DMS79 (cell line): Measurements from ENCODE around the gene SLC38A4.

ENCODE experiments used
- DNase-seq: peaks from one replicate; lab custom pipeline; 2025; lab: John Stamatoyannopoulos, UW

The SLC38A4 gene

DNA sequence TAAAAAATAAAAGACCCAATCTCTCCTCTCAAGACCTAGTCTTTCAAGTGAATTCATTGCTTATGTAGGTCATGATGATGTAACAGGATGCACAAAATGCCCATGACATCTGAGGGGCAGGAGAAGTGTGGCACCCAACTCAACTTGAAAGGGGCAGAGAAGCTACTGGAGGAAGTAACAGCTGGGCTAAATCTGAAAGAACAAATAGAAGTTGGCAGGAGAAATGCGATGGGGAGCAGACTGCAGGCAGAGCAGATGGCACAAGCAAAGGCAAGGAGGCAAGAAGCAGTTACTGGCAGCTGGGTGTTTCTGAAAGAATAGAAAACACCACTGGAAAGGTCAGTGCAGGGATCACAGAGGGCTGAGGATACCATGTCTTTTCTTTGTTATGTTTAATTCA, 14.6 kb downstream of the SLC38A4 start:
- DNase-seq = no peak

DNA sequence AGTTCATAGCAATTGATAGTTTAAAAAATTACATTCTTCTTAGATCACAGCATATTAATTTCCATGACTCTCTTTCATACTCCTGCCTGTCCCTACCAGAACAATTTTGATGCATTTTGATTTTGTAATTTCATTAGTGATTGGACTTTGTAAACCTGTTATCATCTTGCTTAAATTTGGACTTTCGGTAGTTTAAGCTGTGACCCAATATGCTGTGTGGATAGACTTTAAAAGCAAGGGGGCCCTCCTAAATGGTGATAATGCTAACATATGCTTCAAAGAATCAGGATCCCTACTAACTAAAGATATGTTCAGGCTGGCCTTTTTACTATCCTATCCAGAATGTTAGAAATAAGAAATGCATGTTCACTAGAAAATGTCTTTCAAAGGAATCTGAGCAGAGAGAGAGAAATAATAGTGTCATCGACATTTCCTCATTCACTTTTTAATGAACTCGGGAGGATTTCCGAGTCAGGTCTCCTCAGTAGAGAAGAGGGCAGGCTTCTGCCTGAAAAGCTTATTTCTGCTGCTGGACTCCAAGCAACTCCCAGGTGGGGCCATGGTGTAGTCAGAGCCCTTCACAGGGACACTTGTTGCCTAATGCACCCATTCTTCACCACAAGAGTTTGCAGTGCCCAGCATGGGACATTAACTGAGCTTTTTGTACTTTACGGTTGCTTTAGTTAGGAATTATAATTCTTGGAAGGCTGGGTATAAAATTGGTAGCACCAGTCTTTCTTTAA, 16.7 kb downstream of the SLC38A4 start:
- DNase-seq = no peak

DNA sequence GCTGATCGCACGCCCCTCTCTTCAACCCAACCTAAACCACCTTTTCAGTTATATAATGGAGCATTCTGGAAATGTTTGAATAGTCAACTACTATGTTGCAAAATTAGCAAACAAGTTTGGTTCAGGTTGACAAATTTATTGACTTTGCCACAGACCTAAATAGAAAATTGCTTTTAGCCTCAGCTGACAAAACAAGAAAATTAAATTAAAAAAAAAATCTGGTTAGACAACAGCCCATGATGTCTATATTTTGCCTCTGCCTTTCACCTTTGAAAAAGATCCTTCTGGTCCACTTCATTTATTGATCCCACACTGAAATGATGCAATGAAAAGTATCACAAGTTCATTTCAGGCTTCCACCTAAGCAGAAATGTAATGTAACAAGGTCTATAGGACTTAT, 17.5 kb downstream of the SLC38A4 start:
- DNase-seq = no peak

DNA sequence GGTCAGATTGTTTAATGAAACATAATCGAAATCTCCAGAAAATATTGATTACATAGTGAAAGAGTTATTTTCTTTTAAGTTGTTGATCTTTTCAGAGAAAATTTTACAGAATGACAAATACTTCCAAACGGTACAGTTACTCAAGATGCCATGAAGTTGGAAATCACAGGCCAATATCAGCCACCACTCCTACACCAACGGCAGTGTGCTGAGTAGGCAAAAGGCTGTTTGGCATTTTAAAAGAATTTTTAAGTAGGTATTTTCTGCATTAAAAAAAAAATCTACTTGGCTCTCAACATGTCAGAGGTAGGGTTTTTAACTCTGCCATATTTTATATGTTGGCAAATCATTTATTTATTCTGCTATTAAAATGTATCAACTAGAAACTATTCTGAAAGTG, 21.7 kb downstream of the SLC38A4 start:
- DNase-seq = no peak

DNA sequence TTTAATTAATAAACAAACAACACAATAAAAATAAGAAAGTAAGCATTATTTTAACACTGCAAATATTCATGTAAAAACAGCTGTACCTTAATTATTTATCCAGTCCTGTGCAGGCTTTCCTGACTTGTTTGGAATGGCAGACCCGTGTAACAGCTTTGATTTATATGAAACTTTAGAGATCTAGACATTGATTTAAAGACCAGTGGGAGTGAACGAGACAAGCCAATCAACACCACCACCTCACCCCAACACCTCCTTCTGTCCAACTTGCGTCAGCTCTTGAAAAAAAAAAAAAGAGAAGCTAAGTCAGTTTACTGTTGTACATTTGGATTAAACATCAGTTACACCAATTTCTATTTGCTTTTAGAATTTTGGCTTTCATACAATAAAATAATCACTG, 22.3 kb downstream of the SLC38A4 start:
- DNase-seq = no peak

DNA sequence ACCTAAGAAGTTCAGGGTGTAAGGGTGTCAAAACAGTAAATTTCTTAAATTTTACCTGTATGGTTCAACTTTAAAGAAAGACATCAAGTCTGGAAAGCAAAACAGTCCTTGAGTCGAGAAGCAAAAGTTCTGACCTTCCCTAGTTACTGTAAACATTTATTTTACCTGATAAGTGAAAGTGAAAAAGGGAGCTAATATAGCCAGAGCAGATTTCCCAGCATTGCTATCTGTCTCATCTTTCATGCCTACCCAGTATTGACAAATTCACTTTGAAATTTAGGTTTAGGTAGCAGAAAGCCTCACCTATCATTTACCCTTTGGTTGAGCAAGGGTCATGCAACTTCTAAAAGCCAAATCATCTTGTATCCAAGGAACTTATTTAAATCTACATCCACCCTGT, 24.5 kb downstream of the SLC38A4 start:
- DNase-seq = no peak

DNA sequence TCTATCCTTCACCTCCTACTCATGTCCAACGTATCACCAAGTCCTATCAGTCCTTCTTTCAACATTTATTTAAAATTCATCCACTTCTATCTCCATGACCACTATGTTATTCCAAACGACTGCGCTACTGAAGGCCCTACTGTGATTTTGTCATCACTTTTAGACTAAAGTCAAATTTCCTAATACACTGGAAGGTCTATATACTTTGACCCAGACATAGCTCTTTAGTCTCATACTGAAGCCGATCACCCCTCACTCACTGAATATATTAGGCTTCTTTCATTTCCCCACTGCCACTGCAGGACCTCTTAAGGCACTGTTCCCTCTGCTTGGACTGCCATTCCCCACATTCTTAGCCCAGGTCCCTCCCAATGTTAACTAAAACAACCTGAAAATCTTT, 25.6 kb downstream of the SLC38A4 start:
- DNase-seq = no peak

DNA sequence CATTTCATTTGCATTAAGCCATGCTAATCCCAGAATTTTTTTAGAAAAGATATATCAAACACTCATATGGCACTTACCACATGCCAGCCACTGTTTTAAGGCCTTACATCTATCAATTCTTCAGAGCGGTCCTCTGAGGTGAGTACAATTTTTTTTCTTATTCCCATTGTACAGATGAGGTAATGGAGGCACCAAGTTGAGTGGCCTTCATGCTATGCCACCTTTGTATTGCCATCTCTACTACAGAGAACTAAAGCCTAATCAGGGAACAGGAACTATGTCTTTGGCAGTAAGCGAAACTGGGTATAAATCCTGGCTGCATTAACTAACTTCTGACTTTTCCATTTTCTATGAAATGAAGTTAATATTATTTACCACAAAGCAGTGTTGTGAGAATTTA, 27.1 kb downstream of the SLC38A4 start:
- no peak for DNase-seq

DNA sequence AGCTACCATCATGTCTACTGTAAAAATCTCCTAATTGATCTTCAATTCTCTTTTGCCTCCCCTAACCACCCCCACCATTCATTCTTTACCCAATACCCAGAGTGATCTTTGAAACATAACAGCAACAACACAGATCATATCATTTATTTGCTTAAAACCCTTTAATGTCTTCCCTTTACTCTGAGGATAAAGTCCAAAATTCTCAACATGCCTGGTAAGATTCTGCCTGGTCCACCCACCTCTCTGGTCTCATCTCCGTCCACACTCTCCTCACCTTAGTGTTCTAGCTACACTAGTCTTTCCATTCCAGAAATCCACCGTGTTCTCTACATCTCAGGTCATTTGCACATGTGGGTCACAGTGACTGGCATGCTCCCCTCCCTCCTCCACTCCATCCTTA, 27.7 kb downstream of the SLC38A4 start:
- DNase-seq = no peak

DNA sequence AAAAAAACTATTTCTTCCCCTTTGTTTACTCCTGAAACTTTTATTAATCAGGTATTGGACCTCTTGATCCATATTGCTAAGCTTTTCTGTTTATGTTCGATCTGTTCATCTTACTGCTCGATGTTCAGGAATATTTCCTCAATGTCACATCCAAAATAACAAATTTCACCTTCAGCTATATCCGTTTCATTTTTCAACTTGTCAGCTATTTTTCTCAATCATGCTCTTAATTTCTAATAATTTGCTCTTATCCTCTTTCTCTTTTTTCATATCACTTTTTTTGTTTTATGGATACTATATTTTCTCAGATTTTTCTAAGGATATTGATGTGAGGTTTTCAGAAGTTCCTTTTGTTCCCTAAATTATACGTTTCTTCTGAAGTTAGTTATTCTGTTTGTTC, 29.8 kb downstream of the SLC38A4 start:
- DNase-seq = no peak

DNA sequence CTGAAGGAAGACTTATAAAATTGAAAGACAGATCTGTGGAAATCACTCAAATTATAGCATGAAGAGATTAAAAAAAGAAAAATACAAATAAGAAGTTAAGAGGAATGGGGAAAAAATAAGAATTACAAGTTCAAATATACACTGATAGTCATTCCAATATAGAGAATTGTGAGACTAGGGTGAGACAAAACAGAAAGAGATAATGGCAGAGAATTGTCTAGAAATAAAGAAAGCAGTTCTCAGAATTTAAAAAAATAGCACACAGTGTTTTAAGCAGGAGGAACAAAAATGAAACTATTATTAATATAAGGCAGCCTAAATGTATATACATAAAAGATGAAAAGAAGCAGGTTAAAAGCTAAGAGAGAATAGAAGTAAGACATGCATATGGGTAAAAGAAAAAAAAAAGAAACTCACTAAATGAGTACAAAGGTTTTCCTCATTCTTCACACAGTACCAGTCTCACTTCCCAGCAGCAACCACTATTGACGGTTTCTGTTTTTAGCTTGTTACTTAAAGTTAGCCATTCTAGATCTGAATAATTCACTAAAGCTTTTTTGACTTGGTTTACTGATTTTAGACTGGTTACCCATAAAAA, 31.1 kb downstream of the SLC38A4 start:
- no peak for DNase-seq

DNA sequence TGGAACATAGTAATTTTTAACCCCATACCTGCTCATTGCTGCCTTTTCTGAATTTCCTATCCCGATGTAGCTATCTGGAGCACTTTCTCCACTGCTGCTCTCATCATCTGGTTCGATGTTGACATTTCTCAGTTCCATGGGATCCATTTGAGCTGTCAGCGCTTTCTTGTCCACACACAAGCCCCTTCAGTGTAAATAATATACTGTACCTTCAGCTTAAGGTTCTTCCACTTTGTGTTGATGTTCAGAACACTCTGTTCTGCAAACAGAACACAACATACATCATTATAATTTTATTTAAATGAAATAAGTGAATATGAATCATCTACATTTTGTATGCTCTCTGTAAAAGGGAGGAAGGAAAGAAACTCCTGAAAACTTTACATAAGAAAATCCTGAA, 32.9 kb downstream of the SLC38A4 start:
- no peak for DNase-seq

DNA sequence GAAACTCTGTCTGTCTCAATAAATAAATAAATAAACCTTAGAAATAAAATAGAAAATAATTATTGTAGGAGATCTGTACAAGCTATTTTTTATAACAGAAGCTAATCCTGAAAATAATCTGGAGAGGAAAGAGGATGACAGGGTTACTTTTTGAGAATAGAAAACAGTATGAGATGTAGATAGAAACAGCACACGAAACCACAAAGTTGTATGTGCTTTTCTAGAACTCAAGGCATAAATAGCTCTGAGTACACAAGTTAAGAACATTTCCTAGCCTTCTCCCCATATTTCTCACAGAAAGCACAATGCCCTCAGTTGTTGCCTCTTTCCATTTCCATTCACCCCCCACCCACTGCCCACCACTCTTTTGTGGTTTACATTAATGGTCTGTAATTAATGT, 35.7 kb downstream of the SLC38A4 start:
- no peak for DNase-seq

DNA sequence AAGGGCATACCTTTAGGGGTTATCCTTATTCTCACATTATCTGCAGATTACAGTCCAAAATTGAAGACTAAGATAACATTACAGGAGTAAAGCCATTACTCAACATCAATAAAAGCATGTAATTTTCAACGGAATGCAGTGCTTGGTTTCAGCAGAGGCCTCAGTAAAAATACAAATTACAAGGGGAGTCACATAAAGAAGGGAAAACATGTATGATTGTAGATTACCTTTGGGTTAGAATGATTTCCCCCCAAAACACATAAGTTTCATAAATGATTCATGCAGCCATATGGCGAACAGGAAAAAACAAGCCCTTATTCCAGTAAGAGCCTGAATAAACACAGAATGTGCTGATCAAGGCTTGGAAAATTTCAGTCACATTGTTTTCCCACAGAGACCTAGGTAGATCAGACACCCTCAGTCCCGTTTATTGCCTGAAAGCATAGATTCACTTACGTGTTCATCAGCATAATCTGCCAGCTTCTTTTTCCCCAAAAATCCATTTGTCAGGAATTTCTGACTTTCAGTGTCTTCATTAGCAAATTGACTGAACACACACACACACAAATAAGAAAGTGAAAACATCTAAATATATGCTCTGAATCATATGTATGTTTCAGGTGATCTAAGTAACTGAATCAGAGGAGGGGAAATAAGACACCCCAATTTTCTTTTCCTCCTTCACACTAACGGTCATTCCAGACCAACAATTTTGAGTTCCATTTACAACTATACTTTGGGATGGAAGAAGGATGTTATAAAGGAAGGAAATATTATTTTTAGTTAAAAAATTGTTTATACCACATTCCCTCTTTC, 37.5 kb downstream of the SLC38A4 start:
- no peak for DNase-seq

DNA sequence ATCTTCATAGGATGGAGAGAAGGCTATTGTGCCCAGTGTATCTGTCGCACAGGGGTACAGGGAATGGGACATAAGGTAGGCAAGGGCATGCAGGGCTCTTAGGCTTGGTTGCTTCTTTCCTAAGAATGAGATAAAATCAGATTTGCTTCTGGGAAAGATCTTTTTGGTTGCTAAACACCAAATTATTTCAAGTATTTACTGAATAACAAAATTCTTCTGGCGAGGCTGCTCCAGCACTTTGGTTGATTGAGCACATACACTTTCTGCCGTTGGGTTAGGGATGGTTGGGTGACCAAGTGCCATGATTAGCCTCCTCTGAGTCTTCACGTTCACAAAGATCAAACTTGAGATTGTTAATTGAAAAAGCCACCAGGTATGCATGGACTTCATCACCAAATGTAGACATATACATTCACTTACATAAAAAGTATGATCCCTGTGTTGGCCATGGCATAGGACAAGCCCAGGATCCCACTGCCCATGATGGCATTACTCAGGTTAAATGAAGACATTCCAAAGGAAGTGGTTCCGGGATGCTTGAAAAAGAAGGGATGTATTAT, 38.2 kb downstream of the SLC38A4 start:
- DNase-seq = no peak

DNA sequence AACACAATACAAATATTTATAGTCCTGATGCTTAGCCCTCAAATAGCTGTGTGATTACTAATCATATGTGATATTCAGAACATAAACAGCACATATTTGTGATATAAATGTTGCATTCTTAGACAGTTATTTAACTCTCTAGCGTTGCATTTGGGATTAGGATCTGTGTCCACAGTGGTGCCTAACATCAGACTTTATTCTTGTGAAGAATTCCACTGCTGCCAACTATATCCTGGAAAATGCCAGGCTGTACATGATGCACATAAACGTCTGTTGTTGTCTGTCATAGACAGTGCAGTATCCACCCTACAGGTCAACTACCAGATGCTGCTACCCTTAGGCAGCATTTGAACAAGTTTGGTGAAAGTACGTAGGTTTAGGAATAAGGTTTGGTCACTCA, 39.0 kb downstream of the SLC38A4 start:
- DNase-seq = no peak

DNA sequence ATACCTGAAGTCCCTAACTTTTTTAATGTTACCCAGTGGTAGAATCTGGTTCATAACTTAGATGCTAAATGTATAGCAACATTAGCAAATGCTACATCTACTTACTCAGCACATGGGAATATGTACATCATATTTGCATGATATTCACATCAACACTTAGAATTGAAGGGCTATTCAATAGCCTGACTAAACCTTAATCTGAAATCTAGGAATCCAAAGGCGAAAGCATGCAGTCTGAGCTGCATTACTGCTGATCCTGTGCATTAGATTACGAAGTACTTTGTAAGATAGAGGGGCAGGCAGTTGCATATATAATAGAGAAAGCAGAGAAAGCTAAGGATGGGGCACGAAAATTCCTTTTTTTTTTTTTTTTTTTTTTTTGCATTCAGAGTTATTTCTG, 40.4 kb downstream of the SLC38A4 start:
- no peak for DNase-seq

DNA sequence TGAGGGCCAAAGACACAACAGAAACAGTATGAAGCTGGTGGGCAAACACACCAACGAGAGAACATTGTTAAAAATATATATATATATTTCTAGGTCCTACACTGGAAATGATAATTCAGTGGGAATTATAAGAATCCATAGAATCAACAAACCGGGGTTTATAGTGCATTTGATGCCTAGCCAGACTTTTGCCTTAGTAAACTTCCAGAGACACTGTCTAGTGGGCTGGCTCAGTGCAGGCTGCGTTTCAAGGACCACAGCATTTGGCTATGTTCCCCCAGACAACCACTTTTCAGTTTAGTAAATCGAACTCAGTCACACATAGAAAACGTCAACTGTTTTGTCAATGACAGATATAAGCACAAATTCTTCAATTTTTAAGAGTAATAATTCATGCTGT, 41.9 kb downstream of the SLC38A4 start:
- no peak for DNase-seq

DNA sequence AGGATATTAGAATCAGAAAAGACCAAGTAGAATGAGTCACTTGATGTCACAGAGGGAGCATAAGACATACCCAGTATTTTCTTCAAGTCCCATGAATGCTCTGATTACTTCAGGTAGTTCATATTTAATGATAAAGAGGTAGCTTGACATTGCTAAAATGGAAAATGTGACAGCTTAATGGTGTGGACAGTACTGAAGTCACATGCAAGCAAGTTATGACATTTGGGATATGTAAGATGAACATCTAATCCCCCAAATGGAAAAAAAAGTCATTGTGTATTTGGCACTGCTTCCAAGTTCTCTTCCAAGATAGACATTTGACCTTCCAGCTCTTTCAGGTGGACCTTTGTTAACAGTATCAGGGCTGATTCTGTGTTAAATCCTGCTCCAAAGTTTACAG, 45.9 kb downstream of the SLC38A4 start:
- DNase-seq = no peak

DNA sequence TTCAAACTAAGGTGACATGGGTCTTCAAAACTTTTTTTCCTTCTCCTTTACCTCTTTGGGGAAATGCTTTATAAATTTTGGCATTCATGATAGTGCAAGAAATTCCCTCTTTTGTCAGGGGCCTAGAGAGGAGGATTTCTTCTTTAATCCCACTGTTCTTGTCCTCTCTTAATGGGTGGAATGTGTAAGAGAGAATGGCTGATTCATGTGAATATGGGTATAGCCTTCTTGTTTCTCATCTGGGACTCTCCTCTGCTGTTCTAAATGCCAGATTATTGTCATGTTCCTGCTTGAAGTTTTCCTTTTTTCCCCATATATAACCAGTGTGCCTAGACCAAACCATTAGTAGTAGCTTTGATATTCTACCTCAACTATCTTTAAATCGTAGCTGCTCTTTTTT, 46.7 kb downstream of the SLC38A4 start:
- no peak for DNase-seq

DNA sequence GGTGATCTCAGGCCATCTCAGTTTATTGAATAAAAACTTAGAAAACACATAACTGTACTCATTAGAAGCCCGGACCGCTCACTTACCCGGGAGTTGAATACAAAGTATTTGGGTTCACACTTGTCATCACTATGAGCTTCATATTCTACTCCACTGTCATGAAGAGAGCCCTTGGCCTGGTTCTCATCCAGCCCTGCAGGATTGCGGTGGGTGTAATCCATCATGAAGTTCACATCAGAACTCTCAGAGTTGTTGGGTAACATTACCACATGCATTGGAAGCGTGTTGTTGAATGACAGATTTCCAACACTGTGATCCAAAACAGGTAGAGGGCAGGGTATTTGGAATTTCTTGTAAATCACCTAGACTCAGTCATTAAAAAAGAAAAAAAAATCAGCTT, 47.4 kb downstream of the SLC38A4 start:
- no peak for DNase-seq

DNA sequence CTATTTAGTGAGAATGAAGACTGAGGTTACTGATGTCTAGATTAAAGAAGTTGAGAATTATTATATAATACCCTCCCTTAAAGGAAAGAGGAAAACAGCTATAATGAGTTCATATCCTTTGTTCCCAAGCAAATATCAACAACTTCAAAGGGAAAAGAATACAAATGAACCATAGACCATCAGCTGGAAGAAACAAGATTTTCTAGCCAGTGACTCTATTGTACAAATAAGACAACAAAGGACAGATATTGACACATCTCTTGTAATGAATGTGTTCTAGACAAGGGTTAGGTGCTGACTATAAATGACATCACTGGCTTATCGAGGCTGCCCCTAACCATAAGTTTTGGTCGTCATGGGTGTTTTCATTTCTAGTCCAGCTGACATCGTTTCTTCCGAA, 48.2 kb downstream of the SLC38A4 start:
- DNase-seq = no peak

DNA sequence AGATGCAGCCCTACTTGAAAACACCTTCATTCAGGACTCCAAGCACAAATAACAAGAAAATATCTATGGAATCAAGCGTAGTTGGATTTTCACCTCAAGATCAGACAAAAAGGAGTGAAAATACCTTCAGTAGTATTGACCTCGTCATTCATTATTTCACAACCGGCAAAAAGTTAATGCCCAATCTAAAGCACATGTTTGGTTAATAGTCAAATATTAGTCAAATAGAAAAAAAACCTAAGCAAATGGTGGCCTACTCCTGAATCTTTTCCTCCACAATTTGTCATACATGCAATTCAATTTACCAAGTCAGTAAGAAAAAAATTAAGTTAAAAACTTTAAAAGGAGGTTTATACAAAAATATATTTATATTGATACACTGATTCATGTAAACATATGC, 50.0 kb downstream of the SLC38A4 start:
- no peak for DNase-seq
